NOMO-1 treated with DMSO at 0.1 percent for 48 hours (cell line): ENCODE measurements around the gene KASH5.
A peak's percentile ranks its signal among the peaks of the same experiment; 100 is the strongest.

Source experiments
- DNase-seq: peaks from one replicate; lab custom pipeline; 2025; ENCODE audit not compliant: unreplicated experiment; lab: John Stamatoyannopoulos, UW

KASH5 gene

GRCh38 chr19:49387936-49388372, at the start of gene KASH5:
TSS of gene KASH5 (plus strand) at chr19:49388249. CDS start at chr19:49390884, 2,635 bp downstream.
- DNase-seq, result peak; percentile 89

- DNase-seq, result no peak
Observed at GRCh38 chr19:49338691-49339300, 49.3 kb upstream of the KASH5 start.

GRCh38 chr19:49339301-49340068, 48.6 kb upstream of the KASH5 start:
- no peak for DNase-seq

GRCh38 chr19:49340069-49340864, 47.8 kb upstream of the KASH5 start:
- no peak for DNase-seq

GRCh38 chr19:49340865-49341718, 47.0 kb upstream of the KASH5 start:
- no peak for DNase-seq

GRCh38 chr19:49342291-49342721, 45.7 kb upstream of the KASH5 start:
- no peak for DNase-seq

- no peak for DNase-seq
Observed at GRCh38 chr19:49343123-49343522, 44.9 kb upstream of the KASH5 start.

GRCh38 chr19:49344505-49345423, 43.3 kb upstream of the KASH5 start:
- no peak for DNase-seq

GRCh38 chr19:49347191-49347590, 40.9 kb upstream of the KASH5 start:
- DNase-seq, result no peak

GRCh38 chr19:49347835-49348234, 40.2 kb upstream of the KASH5 start:
- DNase-seq, result no peak

- no peak for DNase-seq
Observed at GRCh38 chr19:49348305-49349189, 39.5 kb upstream of the KASH5 start.

GRCh38 chr19:49349567-49349966, 38.5 kb upstream of the KASH5 start:
- no peak for DNase-seq

GRCh38 chr19:49355909-49356353, 32.1 kb upstream of the KASH5 start:
- peak; percentile 17 for DNase-seq

GRCh38 chr19:49356382-49356781, 31.7 kb upstream of the KASH5 start:
- DNase-seq, result no peak

GRCh38 chr19:49357186-49357585, 30.9 kb upstream of the KASH5 start:
- DNase-seq, result no peak

- no peak for DNase-seq
Observed at GRCh38 chr19:49359851-49360820, 27.9 kb upstream of the KASH5 start.

GRCh38 chr19:49361438-49362047, 26.5 kb upstream of the KASH5 start:
- no peak for DNase-seq
